Measurements from ENCODE around the gene CCL1. TPM values are rescaled to one million over a fixed set of nuclear protein-coding genes. Genes with fewer than 3 reads are reported as not detected.

The CCL1 gene
- total RNA-seq, 1 experiment from 2014 or later, result not detected

- Mint-ChIP-seq H3K9me3 (no peaks in the 10 kb centered on the region), H3K4me3 (no peak overlapping the region), H3K4me1 (peaks cover 2% of the 10 kb centered on the region), H3K27me3 (ENCODE audit: low read depth) (peaks cover 21% of the 10 kb centered on the region), H3K27ac (no peak overlapping the region), H3K36me3 (no peaks in the 10 kb centered on the region)
- ATAC-seq (no peak), DNase-seq (ENCODE audit: low spot score) (no peak)
- POLR2A ChIA-PET, result no interaction called here
- TF ChIP-seq PRDM15 (CRISPR knock-in tag; IDR thresholded peaks at IDR 0.05), result peak; percentile 23; the same call in 1 of the 2 replicates
- no peak for TF ChIP-seq EMX1 (CRISPR knock-in tag; IDR thresholded peaks at IDR 0.05)
- CTCF ChIA-PET, result interaction anchor here (0.7 kb wide), 1 partner anchor 45 kb away, joined by 3 read pairs; no protein-coding TSS in a partner anchor
Measured at GRCh38 chr17:34391241-34391640, 28.2 kb upstream of the CCL1 start.

GRCh38 chr17:34390649-34391048, 27.6 kb upstream of the CCL1 start:
- DNase-seq (ENCODE audit: low spot score) (no peak), ATAC-seq (no peak)
- ChIA-PET POLR2A (no interaction called here), CTCF (no interaction called here)
- Mint-ChIP-seq H3K4me3 (no peak overlapping the region), H3K9me3 (no peaks in the 10 kb centered on the region), H3K27me3 (ENCODE audit: low read depth) (peaks cover 21% of the 10 kb centered on the region), H3K36me3 (no peaks in the 10 kb centered on the region), H3K4me1 (no peaks in the 10 kb centered on the region), H3K27ac (no peak overlapping the region)
- no peak for TF ChIP-seq KAT7 (CRISPR knock-in tag; IDR thresholded peaks at IDR 0.05; ENCODE audit: borderline replicate concordance)
- no peak for TF ChIP-seq AR (CRISPR knock-in tag; IDR thresholded peaks at IDR 0.05)
- TF ChIP-seq E2F1 (CRISPR knock-in tag; IDR thresholded peaks at IDR 0.05), result no peak

GRCh38 chr17:34389126-34389750, 26.2 kb upstream of the CCL1 start:
- no peaks in the 10 kb centered on the region for H3K4me1 Mint-ChIP-seq
- CTCF ChIA-PET, result interaction anchor here (1.2 to 8.0 kb wide), 2 partner anchors 27 to 83 kb away, joined by 3 to 45 read pairs; partner anchors contain the start of gene CCL1
- no peak for DNase-seq (ENCODE audit: low spot score)
- no peak for ATAC-seq
- POLR2A ChIA-PET, result no interaction called here
- H3K27ac Mint-ChIP-seq, result no peak overlapping the region
- no peaks in the 10 kb centered on the region for H3K36me3 Mint-ChIP-seq
- TF ChIP-seq MXD4 (CRISPR knock-in tag; IDR thresholded peaks at IDR 0.05; ENCODE audit: borderline replicate concordance) (no peak), ZNF121 (CRISPR knock-in tag; IDR thresholded peaks at IDR 0.05) (no peak), E2F4 (CRISPR knock-in tag; IDR thresholded peaks at IDR 0.05; ENCODE audit: borderline replicate concordance, low read depth) (no peak), TEAD1 (CRISPR knock-in tag; IDR thresholded peaks at IDR 0.05) (no peak), ERG (CRISPR knock-in tag; IDR thresholded peaks at IDR 0.05) (no peak)
- H3K4me3 Mint-ChIP-seq, result no peak overlapping the region
- peaks cover 21% of the 10 kb centered on the region for H3K27me3 Mint-ChIP-seq (ENCODE audit: low read depth)
- no peaks in the 10 kb centered on the region for H3K9me3 Mint-ChIP-seq

Measured in WTC11 (cell line).